HG02759 (cell line): ENCODE results near the gene PMFBP1.

ENCODE experiments used
- ATAC-seq: cut with Tn5 transposase; IDR thresholded peaks from one replicate; pipeline ENCODE4 v1.9.1; 2021; ENCODE audit warnings: mild to moderate bottlenecking, moderate library complexity; ENCODE audit not compliant: unreplicated experiment

The PMFBP1 gene

DNA sequence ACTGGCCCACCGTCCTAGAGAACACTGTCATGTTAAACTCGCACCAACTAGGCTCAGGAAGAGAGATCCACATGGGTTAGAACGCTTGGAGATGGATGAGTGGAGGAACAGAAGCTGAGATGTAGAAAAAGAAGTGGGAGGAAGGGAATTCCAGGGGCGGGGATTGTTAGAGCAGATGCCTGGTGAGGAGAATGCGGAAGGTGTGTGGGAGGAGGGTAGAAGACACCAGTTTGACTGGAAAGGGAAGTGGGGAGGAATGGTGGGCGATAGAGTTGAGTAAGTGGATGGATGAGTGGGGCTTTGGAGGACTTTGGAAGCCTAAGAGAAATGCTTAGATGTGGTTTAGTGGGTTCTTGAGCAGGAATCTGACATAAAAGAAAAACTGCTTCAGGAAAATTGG, 40.9 kb downstream of the PMFBP1 start:
- no peak for ATAC-seq

DNA sequence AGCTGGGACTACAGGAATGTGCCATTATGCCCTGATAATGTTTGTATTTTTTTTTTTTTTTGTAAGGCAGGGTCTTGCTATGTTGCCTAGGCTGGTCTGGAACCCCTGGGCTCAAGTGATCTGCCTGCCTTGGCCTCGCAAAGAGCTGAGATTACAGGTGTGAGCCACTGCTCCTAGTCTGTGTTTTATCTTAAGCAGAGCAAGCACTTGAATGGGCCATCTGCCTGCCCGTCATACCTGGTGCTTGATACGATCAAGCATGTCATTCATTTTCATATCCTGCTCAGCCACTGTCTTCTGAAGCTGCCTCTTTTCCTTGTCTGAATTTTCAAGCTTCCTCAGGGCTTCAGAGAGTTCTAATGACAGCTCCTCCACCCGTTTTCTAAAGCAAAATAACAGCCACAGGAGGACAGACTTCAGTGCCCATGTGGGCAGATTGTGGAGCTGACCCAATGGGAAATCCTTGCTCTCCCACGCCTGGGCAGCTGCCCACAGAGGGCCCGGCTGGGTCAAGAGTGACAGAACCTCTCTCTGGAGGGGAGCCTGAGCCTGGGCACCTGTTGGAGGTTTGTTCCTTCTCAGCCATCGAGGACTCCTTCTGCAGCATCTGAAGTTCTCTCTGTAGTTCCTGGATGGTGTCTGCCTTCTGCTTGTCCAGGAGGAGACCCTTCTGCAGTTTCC, 41.8 kb downstream of the PMFBP1 start:
- no peak for ATAC-seq

DNA sequence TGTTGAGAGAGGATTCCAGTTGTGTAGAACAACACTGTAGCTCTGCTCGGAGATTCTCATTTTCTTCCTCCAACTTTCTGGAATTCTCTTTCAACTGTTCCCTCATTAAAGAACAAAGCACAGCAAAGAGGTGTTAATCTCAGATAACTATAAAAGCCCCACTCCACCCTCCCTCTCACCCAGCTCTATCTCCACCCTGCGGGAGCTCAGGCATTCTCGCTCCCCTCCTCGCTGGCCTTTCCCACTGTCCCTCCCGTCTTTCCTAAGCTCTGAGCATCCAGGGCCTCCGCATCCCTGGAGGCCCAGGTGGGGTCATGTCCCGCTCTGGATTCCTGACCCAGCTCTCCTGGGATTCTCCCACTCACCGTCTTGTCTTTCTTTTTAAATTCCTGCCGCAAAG, 43.3 kb downstream of the PMFBP1 start:
- no peak for ATAC-seq

DNA sequence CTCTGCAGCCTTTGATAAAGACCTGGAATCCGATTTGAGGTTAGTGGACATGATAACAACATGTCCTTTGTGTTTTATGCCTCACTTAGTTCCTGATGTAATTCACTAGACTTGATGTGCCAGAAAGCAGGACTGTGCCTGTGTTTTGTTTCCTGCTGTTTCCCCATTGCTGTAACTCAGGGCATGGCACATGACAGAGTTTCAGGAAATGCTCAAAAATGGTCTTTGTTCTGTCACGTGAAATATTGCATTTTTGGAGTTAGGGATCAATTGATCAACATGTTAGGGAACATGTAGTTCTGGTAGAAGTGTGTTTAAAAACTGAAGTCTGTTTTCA, 45.6 kb downstream of the PMFBP1 start:
- no peak for ATAC-seq

DNA sequence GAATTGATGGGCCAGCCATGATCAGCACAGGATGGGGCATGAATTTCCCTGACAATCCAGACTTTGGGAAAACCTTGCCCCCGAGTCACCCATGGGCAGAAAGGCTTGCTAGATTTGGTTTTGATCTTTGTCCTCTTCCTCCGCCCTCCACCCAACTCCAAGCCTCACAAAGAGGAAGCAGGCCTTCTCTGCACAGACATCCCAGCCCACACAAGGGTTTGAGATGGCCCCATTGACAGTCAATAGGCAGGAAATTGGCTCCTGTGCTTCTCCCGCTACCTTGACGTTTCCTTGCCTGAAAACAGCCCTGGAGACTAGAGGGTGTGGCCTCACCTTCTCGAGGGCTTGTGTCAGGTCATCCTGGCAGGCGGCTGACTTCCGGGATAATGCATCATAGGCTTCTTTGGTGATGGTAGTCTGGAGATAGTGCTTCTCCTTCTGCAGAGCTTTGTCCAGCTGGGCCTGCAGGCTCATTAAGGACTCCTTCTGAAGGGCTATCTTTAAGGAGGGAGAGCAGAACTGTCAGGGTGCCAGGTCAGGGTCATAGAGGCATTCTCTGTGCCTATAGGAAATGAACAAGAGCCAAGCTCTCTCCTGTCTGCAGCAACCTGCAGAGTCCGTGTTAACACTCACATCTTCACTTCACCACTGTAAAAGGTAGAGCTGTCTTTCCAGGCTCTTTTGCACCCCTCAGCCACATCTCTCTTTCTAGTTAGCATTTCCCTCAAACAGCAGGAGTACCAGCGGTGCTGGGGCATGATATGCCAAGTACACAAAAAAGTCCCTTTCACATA, 46.1 kb downstream of the PMFBP1 start:
- ATAC-seq, result no peak

DNA sequence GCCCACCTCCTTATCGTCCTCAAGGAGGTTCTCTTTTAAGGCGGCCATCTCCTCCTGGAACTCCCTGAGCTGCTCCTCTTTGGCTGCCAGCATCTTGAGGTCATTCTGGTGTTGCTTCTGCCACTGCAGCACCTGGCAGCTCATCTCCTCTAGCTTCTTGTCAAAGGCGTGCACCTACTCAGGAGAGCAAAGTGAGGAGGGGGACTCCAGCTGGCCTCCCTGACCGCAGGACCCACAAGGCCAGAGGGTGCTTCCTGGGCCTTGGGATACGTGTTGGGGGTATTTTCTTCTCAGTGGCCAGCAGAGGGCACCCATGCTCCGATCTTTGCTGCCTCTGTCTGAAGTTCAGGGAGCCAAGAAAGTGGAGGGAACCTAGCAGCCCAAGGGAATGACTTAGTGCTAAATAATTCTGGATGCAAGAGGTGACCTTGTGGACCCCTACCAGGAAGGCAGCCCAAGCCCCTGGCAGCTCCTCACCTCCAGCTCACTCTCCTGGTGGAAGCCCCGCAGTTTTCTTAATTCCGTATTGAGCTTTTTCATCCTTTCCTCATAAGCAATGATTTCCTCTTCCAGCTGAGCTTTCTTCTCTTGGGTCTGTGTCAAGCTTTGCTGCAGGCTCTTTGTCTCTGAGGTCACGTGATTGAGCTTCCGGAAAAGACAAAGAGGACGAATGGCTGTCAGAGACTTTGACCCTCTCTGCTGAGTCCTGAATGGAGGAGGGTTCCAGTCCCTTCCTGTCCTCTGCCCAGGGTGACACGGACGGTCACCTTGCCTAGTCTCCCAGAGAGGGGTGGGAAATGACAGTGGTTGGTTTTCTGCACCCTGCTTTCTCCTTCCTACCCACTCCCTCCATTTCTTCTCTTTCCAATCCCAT, 47.0 kb downstream of the PMFBP1 start:
- ATAC-seq, result no peak

DNA sequence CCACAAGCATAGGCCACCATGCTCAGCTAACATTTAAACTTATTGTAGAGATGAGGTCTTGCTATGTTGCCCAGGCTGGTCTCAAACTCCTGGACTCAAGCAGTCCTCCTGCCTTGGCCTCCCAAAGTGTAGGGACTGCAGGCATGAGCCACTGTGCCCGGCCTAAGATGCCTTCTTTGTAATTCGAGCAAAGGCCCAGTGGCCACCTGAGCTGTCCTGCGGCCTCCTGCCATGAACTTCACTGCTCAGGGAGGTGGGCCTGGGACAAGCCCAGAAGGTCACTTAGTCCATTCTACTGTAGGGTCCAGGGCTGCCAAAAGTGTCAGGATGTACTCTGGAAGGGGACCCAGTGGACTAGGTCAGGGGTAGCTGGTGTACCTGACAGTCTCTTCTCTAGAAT, 47.8 kb downstream of the PMFBP1 start:
- ATAC-seq, result no peak

DNA sequence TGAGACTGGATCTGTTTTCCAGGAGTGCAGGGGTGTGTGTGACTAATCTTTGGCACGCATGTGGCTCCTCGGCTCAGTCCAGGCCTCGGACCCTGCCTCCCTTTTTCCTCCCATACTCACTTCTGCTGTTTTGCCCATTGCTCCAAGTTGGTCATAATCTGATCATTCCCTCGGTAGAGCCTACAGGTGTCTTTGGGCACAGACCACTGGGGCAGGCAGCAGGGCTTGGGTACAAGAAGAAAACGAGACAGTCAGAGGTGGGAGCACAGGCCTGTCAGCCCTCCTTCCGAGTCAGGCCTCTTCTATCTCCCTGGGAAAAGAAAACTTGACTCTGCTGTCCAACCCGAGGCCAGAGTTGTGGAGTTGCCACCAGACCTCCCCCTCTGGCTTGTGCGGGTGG, 48.5 kb downstream of the PMFBP1 start:
- ATAC-seq, result no peak

DNA sequence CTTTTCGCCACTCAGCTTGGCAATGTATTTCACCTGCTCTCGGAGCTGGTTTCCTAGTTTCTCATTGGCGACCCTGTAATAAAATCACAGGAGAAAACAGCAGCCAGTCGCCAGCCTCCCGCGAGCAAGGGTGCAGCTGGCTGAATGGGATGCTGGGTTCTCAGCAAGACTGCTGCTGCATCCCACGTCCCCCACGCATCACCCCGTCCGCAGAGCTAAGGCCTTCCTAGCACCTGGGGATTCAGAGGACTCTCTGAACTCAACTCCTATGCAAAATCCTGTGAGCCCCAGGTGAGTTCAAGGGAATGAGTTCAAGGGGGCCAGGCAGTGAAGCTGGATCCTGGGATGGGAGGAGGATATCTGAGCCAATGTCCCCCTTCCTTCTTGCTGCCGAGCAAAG, 49.0 kb downstream of the PMFBP1 start:
- ATAC-seq, result no peak

DNA sequence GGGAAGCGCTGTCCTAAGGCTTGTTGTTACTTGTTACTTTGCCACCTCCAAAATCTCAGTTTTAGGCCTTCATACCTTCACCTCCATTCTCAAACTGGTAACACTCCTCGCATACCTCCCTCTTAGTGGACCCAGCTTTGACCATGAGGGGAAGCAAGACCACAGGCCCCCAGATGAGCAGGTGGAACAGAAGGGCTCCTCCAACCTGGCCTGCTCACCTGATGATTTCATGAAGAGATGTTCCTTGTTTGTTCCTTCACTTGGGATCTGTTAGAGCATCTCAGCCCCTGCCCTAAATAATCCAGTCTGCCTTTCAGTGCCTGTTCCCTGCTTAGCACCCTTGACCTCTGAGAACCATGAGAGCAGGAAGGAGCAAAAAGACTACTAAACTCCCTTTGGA, 49.6 kb downstream of the PMFBP1 start:
- ATAC-seq, result no peak

DNA sequence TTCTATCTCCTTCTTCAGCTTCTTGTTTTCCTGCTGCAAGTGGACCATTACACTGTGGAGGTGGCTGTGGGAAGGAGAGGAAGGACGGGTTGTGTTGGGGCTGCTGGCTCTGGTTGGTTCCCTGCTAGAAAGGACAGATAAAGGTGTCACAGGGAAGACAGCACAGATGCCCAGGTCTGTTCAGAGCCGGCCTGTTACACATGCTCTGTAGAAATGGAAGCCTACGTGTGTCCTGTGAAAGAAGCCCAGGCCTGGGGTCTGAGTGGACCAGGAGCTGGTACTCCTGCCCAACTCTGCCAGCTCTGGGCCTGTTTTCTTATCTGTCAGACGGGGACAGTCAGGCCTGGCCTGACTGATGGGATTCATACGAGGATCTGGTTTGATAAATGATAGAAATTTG, 51.9 kb downstream of the PMFBP1 start:
- ATAC-seq, result no peak

DNA sequence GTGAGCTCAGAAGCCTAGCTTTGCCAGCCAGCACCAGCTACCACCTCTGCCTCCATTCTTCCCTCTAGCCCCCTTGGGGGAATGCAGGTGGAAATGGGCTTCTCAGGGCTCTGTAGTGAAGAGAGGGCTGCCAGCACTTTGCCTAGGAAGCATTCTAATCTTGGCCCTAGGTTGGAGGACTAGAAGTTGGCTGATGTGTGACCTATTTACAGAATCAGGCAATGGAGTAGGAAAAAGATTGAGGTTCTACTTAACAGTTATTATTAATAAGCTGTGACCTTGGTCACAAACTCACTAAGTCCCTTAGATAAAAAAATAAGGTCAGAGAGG, 58.4 kb downstream of the PMFBP1 start:
- ATAC-seq, result no peak

DNA sequence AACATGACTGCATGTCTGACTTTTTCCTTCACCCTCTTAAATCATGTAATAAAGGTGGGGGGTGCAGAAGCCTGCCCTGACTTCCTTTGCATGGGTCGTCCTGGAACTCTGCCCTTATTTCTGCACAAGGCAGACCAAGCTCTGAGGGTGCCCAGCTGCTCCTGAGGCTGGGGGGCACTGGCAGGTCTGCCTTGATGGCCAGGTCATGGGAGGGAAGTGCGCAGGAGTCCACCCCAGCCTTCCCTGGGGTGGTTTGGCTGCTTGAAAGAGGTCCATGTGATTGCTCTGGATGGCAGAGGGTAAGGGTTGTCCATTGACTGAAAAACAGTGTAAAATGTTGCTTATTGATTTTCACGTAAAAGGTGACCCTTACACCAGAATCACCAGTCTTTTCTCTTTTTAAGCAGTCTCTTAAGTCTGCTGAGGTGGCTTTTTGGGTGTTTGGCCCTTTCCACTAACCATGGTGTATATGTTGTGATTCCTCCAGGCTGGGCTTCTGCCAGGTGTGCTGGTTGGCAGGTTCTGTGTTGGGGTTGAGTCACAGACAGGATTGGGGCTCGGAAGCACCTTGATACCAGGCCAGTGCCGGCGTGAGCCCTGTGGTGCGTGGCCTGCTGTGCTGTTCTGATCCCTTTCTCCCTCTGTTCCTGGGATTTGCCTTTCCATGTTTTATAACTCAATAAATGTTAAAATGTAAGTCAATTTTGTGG, 58.9 kb downstream of the PMFBP1 start:
- no peak for ATAC-seq

DNA sequence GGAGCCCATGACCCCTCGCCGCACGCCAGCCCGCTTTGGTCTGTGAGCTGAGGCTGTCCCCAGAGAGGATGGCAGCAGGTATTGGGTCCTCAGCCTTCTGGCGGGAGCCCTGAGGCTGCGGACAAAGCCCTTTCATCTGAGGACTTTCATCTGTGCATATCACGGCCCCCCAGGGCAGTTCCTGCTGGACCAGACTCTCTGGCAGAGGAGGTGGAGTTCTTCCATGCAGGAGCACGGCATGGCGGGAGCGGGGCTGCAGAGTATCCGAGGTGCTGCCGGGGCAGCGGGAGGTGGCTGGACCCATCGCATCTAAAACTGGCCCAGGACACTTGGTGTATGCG, 59.5 kb downstream of the PMFBP1 start:
- ATAC-seq, result no peak

DNA sequence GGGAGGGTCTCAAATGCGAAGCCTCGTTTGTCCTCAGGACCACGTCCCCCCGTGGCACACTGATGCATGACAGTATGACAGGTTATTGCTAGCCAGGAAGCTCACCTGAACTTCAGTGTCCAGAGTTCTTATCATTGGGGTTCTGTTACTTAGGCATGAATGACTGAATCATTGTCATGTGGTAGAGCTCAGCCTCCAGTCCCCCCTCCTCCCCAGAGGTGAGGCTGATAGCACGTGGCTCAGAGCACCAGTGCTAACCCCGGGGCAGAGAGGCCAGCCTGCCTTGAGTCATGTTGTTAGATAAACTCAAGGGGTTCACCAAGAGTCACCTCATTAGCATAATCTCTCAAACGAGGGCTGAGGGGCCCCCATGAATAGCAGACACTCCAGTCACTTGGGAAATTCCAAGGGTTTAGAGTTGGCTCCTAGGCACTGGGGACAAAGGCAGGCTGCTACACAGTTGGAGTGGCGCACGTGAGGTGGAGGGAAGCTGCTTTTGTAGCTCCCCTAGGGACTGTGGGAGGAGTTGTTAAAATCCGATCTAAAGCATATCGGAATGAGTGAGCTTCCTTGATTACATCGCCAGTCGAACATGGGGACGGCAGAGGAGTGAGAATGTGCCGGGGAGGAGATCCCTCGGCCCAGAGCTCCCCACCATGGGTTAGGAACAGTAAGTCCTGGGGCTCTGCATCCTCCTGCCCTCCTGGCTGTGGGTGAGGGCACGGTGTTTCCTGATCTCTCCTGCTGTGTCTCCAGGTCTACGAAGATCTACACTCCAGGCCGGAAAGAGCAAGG, 60.1 kb downstream of the PMFBP1 start:
- ATAC-seq, result no peak

DNA sequence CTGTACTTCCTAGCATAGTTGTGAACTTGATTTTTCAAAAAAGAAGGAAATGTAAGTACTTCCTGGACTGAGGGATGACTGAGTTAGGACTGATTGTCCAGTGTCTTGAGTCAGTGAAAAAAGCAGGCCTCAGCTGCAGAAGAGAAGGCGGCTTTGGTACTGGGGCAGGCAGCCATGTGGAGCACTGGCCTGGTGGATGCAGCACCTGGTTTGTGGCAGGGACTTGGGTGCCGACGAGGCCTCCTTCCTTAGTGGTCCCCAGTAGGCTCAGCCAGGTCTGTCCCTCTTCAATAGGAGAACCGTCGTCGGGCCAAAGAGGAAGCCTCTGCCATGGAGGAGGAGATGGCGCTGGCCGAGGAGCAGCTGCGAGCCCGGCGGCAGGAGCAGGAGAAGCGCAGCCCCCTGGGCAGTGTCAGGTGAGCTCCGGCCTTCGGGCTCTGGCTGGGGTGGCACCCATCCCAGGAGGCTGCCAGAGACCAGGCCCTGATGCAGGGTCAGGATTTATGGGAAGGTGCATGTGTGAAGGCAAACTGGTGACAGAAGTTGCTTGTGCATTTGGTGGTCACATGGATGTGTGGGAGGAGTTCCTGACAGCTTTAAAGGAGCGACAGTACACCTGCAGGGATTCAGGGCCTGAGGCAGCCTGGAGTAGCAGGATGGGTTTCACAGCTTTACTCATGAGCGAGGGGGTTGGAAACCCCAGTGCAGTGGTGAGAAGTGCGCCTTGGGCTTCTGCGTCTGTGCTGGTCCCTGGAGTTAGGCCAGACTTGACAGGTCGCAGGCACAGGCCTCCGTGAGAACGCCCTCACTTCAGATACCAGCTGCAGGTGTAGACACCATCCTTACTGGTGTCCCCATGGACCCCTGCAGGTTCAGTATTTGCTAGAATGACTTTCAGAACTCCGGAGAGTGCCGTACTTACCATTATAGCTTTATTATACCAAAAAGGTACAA, 61.0 kb downstream of the PMFBP1 start:
- no peak for ATAC-seq

DNA sequence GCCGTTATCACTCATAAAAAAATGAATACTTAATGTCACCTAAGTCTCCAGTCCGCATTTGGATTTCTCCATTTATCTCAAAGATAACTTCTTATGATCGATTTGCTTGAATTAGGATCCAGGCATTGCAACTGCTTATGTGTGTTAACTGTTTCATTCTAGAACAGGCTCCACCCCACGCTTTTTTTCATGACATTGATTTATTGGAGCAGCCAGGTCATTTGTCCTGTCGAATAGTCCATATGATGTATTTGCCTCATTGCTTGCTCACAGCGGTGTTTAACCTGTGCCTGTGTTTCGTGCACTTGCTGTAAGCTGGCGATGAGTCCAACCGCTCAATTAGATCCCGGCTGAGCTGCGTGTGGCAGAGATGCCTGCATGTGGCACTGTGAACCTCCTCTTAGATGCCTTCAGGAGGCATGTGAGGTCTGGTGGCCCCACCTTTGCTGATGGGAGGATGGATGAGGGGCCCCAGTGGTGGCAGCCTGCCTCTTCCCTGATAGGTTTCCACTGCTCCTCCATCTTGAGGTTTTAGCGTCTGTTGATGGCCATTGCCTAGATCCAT, 61.9 kb downstream of the PMFBP1 start:
- no peak for ATAC-seq

DNA sequence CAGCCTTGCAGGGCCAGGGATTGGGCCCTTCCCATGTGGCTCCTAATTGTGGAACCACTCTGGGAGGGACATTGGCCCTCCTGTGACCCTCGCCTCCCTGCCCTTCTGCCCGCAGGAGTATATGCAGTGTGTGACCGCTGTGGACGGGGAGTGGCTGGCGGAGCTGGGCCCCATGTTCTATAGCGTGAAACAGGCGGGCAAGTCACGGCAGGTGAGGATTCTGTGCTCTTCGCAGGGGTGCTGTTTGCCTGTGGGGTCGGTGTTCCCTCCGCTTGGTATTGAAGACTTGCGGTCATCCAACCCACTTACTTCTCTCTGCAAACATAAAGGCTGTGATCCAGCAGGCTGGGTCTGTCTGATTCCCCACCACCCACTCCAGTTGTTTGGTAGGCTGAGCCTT, 62.7 kb downstream of the PMFBP1 start:
- no peak for ATAC-seq
